ENCODE measurements around the gene STARD3NL. TPM values are rescaled to one million over a fixed set of nuclear protein-coding genes. Genes with fewer than 3 reads are reported as not detected.
A peak's percentile ranks its signal among the peaks of the same experiment; 100 is the strongest.

The STARD3NL gene
- total RNA-seq, 1 donor, result 99.3 TPM

DNA sequence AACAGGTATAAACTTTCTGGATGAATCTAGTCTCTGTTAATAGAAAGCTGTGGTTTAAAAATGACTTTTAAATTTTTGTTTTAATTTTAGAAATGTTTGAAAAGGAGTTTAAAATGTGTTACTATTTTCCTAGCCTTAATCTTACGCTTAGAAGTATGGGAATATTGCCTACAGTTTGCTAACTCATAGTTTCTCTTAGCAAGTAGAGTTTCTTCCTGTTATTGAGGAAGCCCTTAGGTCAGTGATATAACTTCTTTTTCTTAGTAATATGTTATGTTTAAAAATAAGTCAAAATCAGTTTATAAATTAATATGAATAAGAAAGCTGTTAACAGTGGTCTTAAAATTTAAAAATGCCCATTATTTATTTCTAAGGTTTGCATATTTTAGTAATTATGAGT, 3.1 kb downstream of the STARD3NL start:
- H3K4me3 ChIP-seq (ENCODE audit: low read depth, low read length), result no peak overlapping the region
- TF ChIP-seq, protein P1, sequence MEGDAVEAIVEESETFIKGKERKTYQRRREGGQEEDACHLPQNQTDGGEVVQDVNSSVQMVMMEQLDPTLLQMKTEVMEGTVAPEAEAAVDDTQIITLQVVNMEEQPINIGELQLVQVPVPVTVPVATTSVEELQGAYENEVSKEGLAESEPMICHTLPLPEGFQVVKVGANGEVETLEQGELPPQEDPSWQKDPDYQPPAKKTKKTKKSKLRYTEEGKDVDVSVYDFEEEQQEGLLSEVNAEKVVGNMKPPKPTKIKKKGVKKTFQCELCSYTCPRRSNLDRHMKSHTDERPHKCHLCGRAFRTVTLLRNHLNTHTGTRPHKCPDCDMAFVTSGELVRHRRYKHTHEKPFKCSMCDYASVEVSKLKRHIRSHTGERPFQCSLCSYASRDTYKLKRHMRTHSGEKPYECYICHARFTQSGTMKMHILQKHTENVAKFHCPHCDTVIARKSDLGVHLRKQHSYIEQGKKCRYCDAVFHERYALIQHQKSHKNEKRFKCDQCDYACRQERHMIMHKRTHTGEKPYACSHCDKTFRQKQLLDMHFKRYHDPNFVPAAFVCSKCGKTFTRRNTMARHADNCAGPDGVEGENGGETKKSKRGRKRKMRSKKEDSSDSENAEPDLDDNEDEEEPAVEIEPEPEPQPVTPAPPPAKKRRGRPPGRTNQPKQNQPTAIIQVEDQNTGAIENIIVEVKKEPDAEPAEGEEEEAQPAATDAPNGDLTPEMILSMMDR (IDR thresholded peaks at IDR 0.05; ENCODE audit: insufficient read depth, low read depth, low read length), result no peak
- DNase-seq (ENCODE audit: low read depth), result no peak

DNA sequence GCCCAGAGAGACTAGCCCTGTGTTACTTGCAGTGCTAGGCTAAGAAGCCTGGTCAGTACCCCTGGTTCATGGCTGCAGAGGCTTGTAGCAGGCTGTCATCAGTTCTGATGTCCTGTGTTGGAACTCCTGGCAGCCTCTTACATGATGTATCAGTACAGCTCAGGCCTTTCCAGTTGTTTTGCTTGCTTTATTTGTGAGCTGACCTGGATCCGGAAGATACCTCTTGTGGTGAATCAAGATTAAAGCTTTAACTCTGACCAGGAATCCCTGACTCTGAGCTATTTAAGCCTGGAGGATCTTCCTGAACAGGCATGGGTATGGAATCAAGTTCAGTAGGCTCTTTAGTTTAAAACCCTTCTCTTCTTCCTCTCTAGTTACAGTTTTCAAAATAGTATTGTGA, 4.4 kb downstream of the STARD3NL start:
- no peak overlapping the region for H3K4me3 ChIP-seq (ENCODE audit: low read depth, low read length)
- no peak for DNase-seq (ENCODE audit: low read depth)
- TF ChIP-seq, protein P1 (IDR thresholded peaks at IDR 0.05; ENCODE audit: insufficient read depth, low read depth, low read length), result no peak

DNA sequence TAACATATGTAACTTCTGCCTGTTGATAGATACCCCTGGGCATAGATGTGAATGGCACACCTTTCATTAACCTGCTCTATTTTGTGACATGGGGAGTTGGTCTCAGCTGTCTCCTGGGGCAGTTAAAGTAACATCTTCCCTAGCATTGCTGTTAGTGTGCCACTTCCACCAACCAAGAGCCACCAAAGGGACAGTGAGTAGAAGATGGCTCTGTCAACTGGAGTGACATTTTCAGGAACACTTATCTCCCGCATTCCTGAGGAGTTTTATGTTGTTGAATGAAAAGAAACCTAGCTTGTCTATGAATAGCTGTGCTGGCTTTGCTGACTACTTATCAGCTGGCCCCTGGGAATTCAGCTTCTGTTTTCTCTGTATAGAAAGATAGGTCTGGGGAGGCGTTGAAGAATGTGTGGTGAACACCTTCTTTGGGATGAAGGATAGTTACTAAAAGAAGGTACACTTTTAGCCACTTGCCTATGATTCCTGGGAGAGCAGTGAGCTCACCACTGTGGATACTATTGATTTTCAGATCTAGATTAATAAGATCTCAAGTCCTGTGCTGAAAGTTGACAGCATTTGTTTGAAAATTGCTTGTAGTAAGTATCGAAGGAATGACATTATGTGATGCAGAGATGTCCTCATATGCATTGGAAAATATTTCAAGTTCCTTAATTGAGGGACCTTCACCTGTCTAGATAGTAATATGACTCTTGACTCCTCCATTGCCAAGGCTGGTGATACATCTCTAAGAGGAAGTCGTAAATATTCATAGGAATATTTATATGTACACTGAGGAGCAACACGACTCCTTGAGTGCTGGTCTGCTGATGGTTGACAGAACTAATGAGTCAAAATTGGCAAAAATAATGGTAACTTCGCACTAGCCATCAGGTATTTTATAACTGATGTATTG, 7.6 kb downstream of the STARD3NL start:
- TF ChIP-seq, protein P1 (IDR thresholded peaks at IDR 0.05; ENCODE audit: insufficient read depth, low read depth, low read length), result no peak
- no peak for DNase-seq (ENCODE audit: low read depth)
- no peak overlapping the region for H3K4me3 ChIP-seq (ENCODE audit: low read depth, low read length)

GRCh38 chr7:38186593-38187314, 8.7 kb downstream of the STARD3NL start:
- no peak overlapping the region for H3K4me3 ChIP-seq (ENCODE audit: low read depth, low read length)
- peak; percentile 54 for DNase-seq (ENCODE audit: low read depth)
- TF ChIP-seq, protein P1 (IDR thresholded peaks at IDR 0.05; ENCODE audit: insufficient read depth, low read depth, low read length), result no peak

DNA sequence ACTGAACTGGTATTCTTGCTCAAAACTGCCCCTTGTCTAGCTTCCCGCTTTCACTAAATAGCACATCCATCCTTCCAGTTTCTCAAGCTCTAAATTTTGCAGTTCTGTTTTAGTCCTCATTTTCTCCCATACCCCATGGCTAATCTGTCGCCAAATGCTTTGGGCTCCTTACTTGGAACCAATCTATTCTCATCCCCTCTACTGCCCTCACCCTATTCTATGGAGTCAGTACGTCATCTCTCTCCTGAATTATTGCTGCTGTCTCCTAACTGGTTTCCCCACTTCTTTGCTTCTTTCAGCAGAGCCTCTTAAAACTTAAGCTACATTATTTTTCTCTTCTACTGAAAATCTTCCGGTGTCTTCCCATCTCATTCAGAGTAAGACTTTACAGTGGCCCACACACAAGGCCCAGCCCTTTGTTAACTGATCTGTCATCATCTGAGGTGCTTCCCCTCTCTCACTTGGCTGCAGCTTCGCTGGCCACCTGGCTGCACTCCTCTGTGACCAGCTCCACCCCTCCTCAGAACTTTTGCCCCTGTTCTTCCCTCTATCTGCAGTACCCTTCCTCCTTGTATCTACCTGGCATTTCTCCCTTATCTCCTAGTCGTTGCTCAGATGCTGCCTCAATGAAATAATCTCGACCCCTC, 9.9 kb downstream of the STARD3NL start:
- TF ChIP-seq, protein P1 (IDR thresholded peaks at IDR 0.05; ENCODE audit: insufficient read depth, low read depth, low read length), result no peak
- DNase-seq (ENCODE audit: low read depth), result no peak
- no peak overlapping the region for H3K4me3 ChIP-seq (ENCODE audit: low read depth, low read length)

GRCh38 chr7:38189231-38189938, 11.3 kb downstream of the STARD3NL start:
- no peak overlapping the region for H3K4me3 ChIP-seq (ENCODE audit: low read depth, low read length)
- TF ChIP-seq, protein P1 (IDR thresholded peaks at IDR 0.05; ENCODE audit: insufficient read depth, low read depth, low read length), result no peak
- no peak for DNase-seq (ENCODE audit: low read depth)

Measured in fibroblast of villous mesenchyme (primary cell).